Coronary artery (tissue), 2 donors: Measurements from ENCODE around the gene FDXR.

Experiments used
- DNase-seq: peaks from one replicate; pipeline ENCODE4 v3.0.0-alpha.2; 2017; ENCODE audit warnings: low spot score
- H3K27ac ChIP-seq, 2 donors: fragments of 200-600 bp; sonication (generic); one replicate each; pipeline ENCODE4 v1.5.1; 2016 to 2019
- H3K4me3 ChIP-seq: fragments of 200-600 bp; sonication (generic); 2 replicates; pipeline ENCODE4 v1.5.1; 2016; ENCODE audit warnings: mild to moderate bottlenecking, moderate library complexity
- CTCF ChIP-seq: fragments of 200-600 bp; sonication (generic); IDR thresholded peaks from one replicate; pipeline ENCODE4 v1.5.1; 2019; ENCODE audit warnings: antibody characterized with exemption

The FDXR gene

GRCh38 chr17:74868908-74869255, 3.9 kb downstream of the FDXR start:
- no peak for DNase-seq
- Histone ChIP-seq H3K4me3 (no peak overlapping the region), H3K27ac (no peak overlapping the region)
- no peak for TF ChIP-seq CTCF

DNA sequence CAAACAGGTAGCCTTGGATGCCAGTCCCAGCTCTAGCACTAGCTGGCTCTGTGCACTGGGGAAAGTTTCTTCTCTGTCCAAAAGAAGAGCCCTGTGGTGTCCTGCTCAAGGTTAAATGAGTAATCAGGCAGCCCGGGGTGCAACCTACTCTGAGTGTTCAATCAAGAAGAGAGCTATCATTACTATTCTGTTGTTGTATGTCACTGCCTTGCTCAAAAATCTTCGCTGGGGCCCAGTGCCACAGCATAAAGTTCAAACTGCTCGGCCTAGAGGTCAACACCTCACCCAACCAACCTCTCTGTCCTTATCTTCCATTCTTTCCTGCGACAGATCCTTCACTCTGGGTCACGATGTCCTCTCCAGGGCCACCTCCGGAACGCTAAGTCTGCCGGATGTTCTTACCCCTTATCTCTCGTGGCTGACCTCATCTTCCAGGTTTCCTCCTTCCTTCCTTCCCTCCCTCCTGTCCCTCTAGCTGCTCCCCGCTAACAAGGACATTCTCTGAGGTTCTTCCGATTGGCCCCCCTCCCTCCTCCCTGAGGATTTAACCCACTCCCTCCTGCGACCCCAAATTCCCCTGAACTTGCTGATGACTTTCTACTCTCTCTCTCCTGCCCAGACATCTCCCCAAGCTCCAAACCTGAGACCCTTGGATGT, 4.4 kb downstream of the FDXR start:
- DNase-seq: no peak
- no peak for TF ChIP-seq CTCF
- Histone ChIP-seq H3K27ac (no peak overlapping the region), H3K4me3 (no peak overlapping the region)

GRCh38 chr17:74866198-74866835, 6.5 kb downstream of the FDXR start:
- TF ChIP-seq CTCF: no peak
- no peak for DNase-seq
- Histone ChIP-seq H3K27ac (no peak overlapping the region), H3K4me3 (no peak overlapping the region)

GRCh38 chr17:74865504-74866197, 7.1 kb downstream of the FDXR start:
- TF ChIP-seq CTCF: no peak

DNA sequence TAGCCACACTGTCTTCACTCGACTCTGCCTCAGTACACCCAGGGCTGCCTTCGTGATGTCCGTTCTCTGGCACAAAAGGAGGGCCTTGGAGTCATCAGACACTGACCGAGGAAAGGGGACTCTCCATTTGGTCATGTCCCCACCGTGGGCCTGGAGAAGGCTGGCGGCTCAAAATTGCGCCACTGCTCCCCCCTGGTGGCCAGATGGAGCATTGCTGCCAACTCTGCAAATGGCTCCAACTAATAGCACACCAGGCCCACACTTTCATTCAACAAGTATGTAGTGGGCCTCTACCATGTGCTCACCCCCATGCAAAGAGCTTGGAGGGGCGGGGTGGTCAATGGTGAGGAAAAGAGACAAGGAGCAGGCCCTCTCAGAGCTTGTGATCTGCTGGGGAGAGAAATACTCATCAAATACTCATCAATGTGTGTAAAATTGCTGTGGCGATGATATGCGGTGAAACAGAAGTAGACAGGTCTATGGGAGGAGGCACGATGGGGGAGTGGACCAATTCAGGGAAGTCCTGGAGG, 7.9 kb downstream of the FDXR start:
- H3K27ac ChIP-seq: no peak overlapping the region
- H3K4me3 ChIP-seq: no peak overlapping the region
- TF ChIP-seq CTCF: peak; percentile 78
- DNase-seq: no peak

More at GRCh38 chr17:74865504-74866197, 7.1 kb downstream of the FDXR start:
- Histone ChIP-seq H3K27ac (no peak overlapping the region), H3K4me3 (no peak overlapping the region)
- DNase-seq: no peak

DNA sequence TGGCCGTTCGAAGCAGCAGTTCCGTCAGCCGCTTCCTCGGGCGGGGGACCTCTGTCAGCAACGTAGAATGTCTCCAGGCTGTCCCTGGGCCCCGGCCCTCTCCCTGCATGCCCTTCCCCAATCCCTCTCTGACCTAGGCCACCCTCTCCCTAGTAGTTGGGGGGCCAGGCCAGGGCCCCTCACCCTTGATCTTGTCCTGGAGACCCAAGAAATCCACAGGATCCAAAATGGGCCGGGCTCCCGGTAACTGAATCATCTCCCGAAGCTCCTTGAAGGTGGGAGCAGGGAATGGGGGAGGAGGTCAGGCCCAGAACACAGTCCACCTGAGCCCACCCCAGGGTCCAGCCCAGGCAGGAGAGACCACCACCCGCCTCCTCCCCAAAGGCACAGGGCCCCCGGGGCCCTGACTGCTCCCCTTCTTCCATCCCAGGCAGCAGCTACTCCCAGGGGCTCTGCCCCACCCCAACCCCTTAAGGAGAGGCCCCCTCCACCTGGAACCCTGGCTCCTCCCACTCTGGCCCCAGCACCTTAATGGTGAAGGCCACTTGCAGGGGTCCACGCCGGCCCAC, 8.4 kb downstream of the FDXR start:
- no peak for TF ChIP-seq CTCF
- no peak overlapping the region for H3K27ac ChIP-seq
- no peak for DNase-seq
- no peak overlapping the region for H3K4me3 ChIP-seq
